ENCODE measurements around the gene PCK1.
A peak's percentile ranks its signal among the peaks of the same experiment; 100 is the strongest.

DNA sequence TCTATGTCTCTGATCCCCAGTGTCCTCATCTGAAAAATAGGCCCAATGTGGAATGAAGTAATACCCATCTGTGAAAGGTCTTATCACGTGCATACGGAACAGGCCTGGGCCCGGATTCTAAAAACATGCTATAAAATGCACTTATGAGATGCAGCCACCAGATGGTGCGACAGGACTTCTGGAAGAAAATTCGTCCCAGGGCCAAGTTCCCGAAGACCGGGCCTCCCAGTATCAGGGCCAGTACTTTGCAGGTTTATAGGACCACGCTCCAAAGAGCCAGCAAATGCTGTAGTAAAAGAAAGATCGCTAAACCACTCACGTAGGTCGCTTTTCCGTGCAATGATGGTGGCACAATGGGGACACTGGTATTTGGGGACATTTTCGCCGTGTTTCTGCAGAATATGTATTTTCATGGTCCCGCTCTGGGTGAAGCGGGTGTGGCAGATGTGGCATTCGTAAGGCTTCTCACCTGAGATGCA lies 46.6 kb upstream of the PCK1 start:
- TF ChIP-seq, protein P1, sequence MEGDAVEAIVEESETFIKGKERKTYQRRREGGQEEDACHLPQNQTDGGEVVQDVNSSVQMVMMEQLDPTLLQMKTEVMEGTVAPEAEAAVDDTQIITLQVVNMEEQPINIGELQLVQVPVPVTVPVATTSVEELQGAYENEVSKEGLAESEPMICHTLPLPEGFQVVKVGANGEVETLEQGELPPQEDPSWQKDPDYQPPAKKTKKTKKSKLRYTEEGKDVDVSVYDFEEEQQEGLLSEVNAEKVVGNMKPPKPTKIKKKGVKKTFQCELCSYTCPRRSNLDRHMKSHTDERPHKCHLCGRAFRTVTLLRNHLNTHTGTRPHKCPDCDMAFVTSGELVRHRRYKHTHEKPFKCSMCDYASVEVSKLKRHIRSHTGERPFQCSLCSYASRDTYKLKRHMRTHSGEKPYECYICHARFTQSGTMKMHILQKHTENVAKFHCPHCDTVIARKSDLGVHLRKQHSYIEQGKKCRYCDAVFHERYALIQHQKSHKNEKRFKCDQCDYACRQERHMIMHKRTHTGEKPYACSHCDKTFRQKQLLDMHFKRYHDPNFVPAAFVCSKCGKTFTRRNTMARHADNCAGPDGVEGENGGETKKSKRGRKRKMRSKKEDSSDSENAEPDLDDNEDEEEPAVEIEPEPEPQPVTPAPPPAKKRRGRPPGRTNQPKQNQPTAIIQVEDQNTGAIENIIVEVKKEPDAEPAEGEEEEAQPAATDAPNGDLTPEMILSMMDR (IDR thresholded peaks at IDR 0.05; ENCODE audit: low read depth, low read length, poor library complexity, severe bottlenecking), result peak; percentile 53
- no peak for TF ChIP-seq EZH2phosphoT487 (IDR thresholded peaks at IDR 0.05; ENCODE audit: borderline replicate concordance, low read length)

Data from DOHH2 (cell line).